HepG2 (cell line): ENCODE data around the gene DPYD.

Experiments
- FOXM1 ChIP-seq: sonication (generic); formaldehyde crosslinking; IDR thresholded peaks from 2 replicates; pipeline ENCODE4 v1.5.0; 2020; ENCODE audit warnings: missing genetic modification reagents
- GTF2F1 ChIP-seq: fragments of 150-350 bp; IDR thresholded peaks from 2 replicates; pipeline ENCODE4 v1.6.1; 2014; ENCODE audit warnings: low read length
- HOXA5 ChIP-seq: sonication (generic); formaldehyde crosslinking; IDR thresholded peaks from 2 replicates; pipeline ENCODE4 v1.4.0; 2020; ENCODE audit warnings: missing genetic modification reagents
- MTA3 ChIP-seq: sonication (generic); formaldehyde crosslinking; IDR thresholded peaks from 2 replicates; pipeline ENCODE4 v1.4.0; 2020; ENCODE audit warnings: missing genetic modification reagents
- TCF12 ChIP-seq, 2 experiments: fragments of 450-650 bp in 1 of 2; sonication (generic) in 1 of 2; formaldehyde crosslinking in 1 of 2; IDR thresholded peaks; 2 replicates each; pipeline versions ENCODE4 v1.6.1 to v1.8.0; 2017 to 2022; ENCODE audit warnings: antibody characterized with exemption in 1 of 2, mild to moderate bottlenecking in 1 of 2, missing genetic modification reagents in 1 of 2, moderate library complexity in 1 of 2
- YY1 ChIP-seq: IDR thresholded peaks from 2 replicates; pipeline ENCODE4 v1.6.1; 2011; ENCODE audit warnings: low read length, low read depth, moderate library complexity, mild to moderate bottlenecking; ENCODE audit not compliant: insufficient read depth, insufficient replicate concordance
- ZNF512 ChIP-seq: sonication (generic); formaldehyde crosslinking; IDR thresholded peaks from 2 replicates; pipeline ENCODE4 v1.4.0; 2020; ENCODE audit warnings: mild to moderate bottlenecking, missing genetic modification reagents
- ZNF562 ChIP-seq: sonication (generic); formaldehyde crosslinking; IDR thresholded peaks from 2 replicates; pipeline ENCODE4 v1.8.0; 2022; ENCODE audit warnings: missing genetic modification reagents, borderline replicate concordance
- ZNF770 ChIP-seq: sonication (generic); formaldehyde crosslinking; IDR thresholded peaks from 2 replicates; pipeline ENCODE4 v1.5.0; 2020; ENCODE audit warnings: mild to moderate bottlenecking, missing genetic modification reagents
- TF ChIP-seq, protein P1 (sequence below): sonication (generic); formaldehyde crosslinking; IDR thresholded peaks from 2 replicates; pipeline ENCODE4 v1.4.0; 2020; ENCODE audit warnings: mild to moderate bottlenecking, missing genetic modification reagents
- TF ChIP-seq, protein P2 (sequence below): sonication (generic); formaldehyde crosslinking; IDR thresholded peaks from 2 replicates; pipeline ENCODE4 v1.4.0; 2020; ENCODE audit warnings: mild to moderate bottlenecking, low read depth, missing genetic modification reagents
- TF ChIP-seq, protein P3 (sequence below): sonication (generic); formaldehyde crosslinking; IDR thresholded peaks from 2 replicates; pipeline ENCODE4 v1.5.0; 2020; ENCODE audit warnings: missing genetic modification reagents, mild to moderate bottlenecking, borderline replicate concordance

DNA sequence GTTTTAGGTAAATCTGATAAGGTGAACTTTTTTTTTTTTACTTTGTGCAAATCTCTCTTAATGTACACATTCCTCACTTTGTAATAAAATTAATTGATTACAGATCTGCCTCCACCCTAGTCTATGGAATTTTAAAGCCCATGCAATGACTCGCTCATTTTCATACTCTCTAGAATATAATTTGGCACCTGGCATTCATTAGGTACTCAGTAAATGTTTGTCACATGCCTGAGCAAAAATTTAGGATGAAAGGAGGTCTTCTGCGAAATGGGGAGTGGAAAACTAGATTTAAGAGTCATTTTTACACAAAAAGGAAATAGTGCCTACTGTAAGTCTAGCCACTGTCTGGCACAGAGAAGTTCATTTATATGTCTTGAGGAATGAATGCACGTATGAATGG, 350.1 kb downstream of the DPYD start:
- TF ChIP-seq, protein P1, sequence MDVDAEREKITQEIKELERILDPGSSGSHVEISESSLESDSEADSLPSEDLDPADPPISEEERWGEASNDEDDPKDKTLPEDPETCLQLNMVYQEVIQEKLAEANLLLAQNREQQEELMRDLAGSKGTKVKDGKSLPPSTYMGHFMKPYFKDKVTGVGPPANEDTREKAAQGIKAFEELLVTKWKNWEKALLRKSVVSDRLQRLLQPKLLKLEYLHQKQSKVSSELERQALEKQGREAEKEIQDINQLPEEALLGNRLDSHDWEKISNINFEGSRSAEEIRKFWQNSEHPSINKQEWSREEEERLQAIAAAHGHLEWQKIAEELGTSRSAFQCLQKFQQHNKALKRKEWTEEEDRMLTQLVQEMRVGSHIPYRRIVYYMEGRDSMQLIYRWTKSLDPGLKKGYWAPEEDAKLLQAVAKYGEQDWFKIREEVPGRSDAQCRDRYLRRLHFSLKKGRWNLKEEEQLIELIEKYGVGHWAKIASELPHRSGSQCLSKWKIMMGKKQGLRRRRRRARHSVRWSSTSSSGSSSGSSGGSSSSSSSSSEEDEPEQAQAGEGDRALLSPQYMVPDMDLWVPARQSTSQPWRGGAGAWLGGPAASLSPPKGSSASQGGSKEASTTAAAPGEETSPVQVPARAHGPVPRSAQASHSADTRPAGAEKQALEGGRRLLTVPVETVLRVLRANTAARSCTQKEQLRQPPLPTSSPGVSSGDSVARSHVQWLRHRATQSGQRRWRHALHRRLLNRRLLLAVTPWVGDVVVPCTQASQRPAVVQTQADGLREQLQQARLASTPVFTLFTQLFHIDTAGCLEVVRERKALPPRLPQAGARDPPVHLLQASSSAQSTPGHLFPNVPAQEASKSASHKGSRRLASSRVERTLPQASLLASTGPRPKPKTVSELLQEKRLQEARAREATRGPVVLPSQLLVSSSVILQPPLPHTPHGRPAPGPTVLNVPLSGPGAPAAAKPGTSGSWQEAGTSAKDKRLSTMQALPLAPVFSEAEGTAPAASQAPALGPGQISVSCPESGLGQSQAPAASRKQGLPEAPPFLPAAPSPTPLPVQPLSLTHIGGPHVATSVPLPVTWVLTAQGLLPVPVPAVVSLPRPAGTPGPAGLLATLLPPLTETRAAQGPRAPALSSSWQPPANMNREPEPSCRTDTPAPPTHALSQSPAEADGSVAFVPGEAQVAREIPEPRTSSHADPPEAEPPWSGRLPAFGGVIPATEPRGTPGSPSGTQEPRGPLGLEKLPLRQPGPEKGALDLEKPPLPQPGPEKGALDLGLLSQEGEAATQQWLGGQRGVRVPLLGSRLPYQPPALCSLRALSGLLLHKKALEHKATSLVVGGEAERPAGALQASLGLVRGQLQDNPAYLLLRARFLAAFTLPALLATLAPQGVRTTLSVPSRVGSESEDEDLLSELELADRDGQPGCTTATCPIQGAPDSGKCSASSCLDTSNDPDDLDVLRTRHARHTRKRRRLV (CRISPR knock-in tag) = no peak
- TF ChIP-seq MTA3 = no peak
- TF ChIP-seq ZNF562 (CRISPR knock-in tag) = no peak
- no peak for TF ChIP-seq TCF12 (IDR thresholded peaks at IDR 0.05)
- TF ChIP-seq TCF12 (CRISPR knock-in tag; IDR thresholded peaks at IDR 0.05) = no peak
- TF ChIP-seq, protein P2, sequence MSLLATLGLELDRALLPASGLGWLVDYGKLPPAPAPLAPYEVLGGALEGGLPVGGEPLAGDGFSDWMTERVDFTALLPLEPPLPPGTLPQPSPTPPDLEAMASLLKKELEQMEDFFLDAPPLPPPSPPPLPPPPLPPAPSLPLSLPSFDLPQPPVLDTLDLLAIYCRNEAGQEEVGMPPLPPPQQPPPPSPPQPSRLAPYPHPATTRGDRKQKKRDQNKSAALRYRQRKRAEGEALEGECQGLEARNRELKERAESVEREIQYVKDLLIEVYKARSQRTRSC (CRISPR knock-in tag) = no peak
- TF ChIP-seq YY1 = no peak
- no peak for TF ChIP-seq HOXA5 (CRISPR knock-in tag)
- TF ChIP-seq GTF2F1 = no peak
- TF ChIP-seq FOXM1 (CRISPR knock-in tag) = no peak
- no peak for TF ChIP-seq ZNF770 (CRISPR knock-in tag)
- TF ChIP-seq, protein P3, sequence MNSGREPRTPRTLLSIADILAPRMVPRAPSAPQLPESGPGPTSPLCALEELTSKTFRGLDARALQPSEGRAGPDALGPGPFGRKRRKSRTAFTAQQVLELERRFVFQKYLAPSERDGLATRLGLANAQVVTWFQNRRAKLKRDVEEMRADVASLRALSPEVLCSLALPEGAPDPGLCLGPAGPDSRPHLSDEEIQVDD (CRISPR knock-in tag) = no peak
- TF ChIP-seq ZNF512 = no peak
